ENCODE results near the gene KNSTRN. TPM values are rescaled to one million over a fixed set of nuclear protein-coding genes. Genes with fewer than 3 reads are reported as not detected.

KNSTRN gene, protein sequence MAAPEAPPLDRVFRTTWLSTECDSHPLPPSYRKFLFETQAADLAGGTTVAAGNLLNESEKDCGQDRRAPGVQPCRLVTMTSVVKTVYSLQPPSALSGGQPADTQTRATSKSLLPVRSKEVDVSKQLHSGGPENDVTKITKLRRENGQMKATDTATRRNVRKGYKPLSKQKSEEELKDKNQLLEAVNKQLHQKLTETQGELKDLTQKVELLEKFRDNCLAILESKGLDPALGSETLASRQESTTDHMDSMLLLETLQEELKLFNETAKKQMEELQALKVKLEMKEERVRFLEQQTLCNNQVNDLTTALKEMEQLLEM
- total RNA-seq (2012; rRNA removed) = 73.5 and 73.6 TPM in 2 replicates
- polyA plus RNA-seq (2012; rRNA removed) = 31.2 and 33.1 TPM in 2 replicates
- 8.8 and 11.8 TPM in 2 replicates for polyA plus RNA-seq (2012; cell fraction: cytosol; rRNA removed)
- 4.1 and 22.6 TPM in 2 replicates for polyA plus RNA-seq (2012; cell fraction: nucleus; rRNA removed; ENCODE audit: low replicate concordance)
- Bru-seq, nascent RNA = percentile 74 among the genes with signal in this experiment
- percentile 81 among the genes with signal in this experiment for BruChase-seq, experiment 1, labeled RNA remaining after a 6-hour chase
- BruChase-seq, experiment 2, labeled RNA remaining after a 2-hour chase = percentile 81 among the genes with signal in this experiment
- long read RNA-seq, transcript KNSTRN-201 (9 exons, 1,714 nt) = major isoform, 22 of 27 reads
- long read RNA-seq, partial matches to known transcripts = 2 of 27 reads
- long read RNA-seq, other reads (novel, unspliced or antisense) = 1 of 27 reads

- H2AK9ac ChIP-seq (replicated peaks; ENCODE audit: low read depth, low read length, poor library complexity) = peak within 1 kb of the TSS; percentile 62
- H2AFZ ChIP-seq (replicated peaks; ENCODE audit: low read length, poor library complexity) = peak within 1 kb of the TSS; percentile 97
- TSS peak; percentile 51 for BruUV-seq (replicated peaks)
- peak within 1 kb of the TSS; percentile 93 for H3K14ac ChIP-seq (replicated peaks; ENCODE audit: low read depth, low read length)
- 8% methylated on average over 10 of the region's 57 CpGs; no CpG with 5 or more reads in 1 of the 2 experiments for WGBS, 2 experiments (ENCODE audit: extremely low coverage in 2 of 2, insufficient read length in 1 of 2)
- H2AK5ac ChIP-seq (ENCODE audit: low read depth, low read length) = peak within 1 kb of the TSS; percentile 88
- peak within 1 kb of the TSS; percentile 76 for H3K9ac ChIP-seq (ENCODE audit: low read depth, low read length)
- peak within 1 kb of the TSS; percentile 94 for H3K18ac ChIP-seq (ENCODE audit: low read depth, low read length)
- in situ Hi-C loops (cut with MboI; ENCODE audit: low sequenced_read_pairs) = no loop called here
- peak; percentile 91 for ATAC-seq (ENCODE audit: low read depth)
- peak within 1 kb of the TSS; percentile 76 for H3K4me3 ChIP-seq (ENCODE audit: insufficient read depth, low read depth, low read length)
- H3K4ac ChIP-seq (ENCODE audit: low read depth, low read length) = peak within 1 kb of the TSS; percentile 97
- peak within 1 kb of the TSS; percentile 98 to 100 for H4K8ac ChIP-seq (ENCODE audit: low read depth in 2 of 2, low read length in 2 of 2)
- peaks cover 9% of the 10 kb centered on the region for H3K36me3 ChIP-seq (ENCODE audit: control insufficient read depth, insufficient read depth, low read length)
- H3K9me1 ChIP-seq (ENCODE audit: insufficient read depth, low read length) = peaks cover 14% of the 10 kb centered on the region; the same call in 1 of the 2 replicates
- ChIA-PET CTCF (interaction anchor here (0.8 kb wide), 1 partner anchor 45 kb away, joined by 3 read pairs; no protein-coding TSS in a partner anchor), POLR2A (ENCODE audit: unreplicated experiment) (interaction anchor here (0.5 to 0.6 kb wide), 3 partner anchors 27 to 61 kb away, joined by 3 to 9 read pairs (median 3); no protein-coding TSS in a partner anchor)
- H2BK5ac ChIP-seq (ENCODE audit: low read depth, low read length, poor library complexity, severe bottlenecking) = peak within 1 kb of the TSS; percentile 80
- H3K23ac ChIP-seq (ENCODE audit: low read depth, low read length) = peak within 1 kb of the TSS; percentile 39
- intact Hi-C loops (cut with micrococcal nuclease) = loop anchor here (2.0 kb wide), 2 partner anchors 22 to 56 kb away; partner anchors contain the start of gene IVD
- H4K5ac ChIP-seq (ENCODE audit: low read depth, low read length) = peak within 1 kb of the TSS; percentile 100
- no peaks in the 10 kb centered on the region for H4K20me1 ChIP-seq (ENCODE audit: insufficient read depth, low read length)
- H3K56ac ChIP-seq (ENCODE audit: extremely low read depth, insufficient read depth, low read length) = peak within 1 kb of the TSS; percentile 50
- peak within 1 kb of the TSS; percentile 92 for H4K91ac ChIP-seq (ENCODE audit: insufficient read depth, low read depth, low read length)
- H2BK20ac ChIP-seq (ENCODE audit: low read depth, low read length) = peak within 1 kb of the TSS; percentile 99
- H3K79me1 ChIP-seq (ENCODE audit: low read depth in 1 of 2, low read length in 2 of 2) = peaks cover 25 to 48% of the 10 kb centered on the region in 2 experiments
- no peaks in the 10 kb centered on the region for H3K27me3 ChIP-seq (ENCODE audit: control insufficient read depth, insufficient read depth, low read length)
- peak within 1 kb of the TSS; percentile 99 for H2BK15ac ChIP-seq (ENCODE audit: low read depth, low read length)
- H3K9me3 ChIP-seq (ENCODE audit: control insufficient read depth, insufficient read depth, low read length) = no peaks in the 10 kb centered on the region
- H2BK120ac ChIP-seq (ENCODE audit: low read depth, low read length) = peak within 1 kb of the TSS; percentile 98
- peak within 1 kb of the TSS; percentile 76 for H3K27ac ChIP-seq (ENCODE audit: insufficient read depth, low read length)
- TF ChIP-seq USF2 (IDR thresholded peaks at IDR 0.05; ENCODE audit: low read depth, low read length) (no peak), ELK1 (IDR thresholded peaks at IDR 0.05; ENCODE audit: borderline replicate concordance, low read depth, low read length) (no peak), NFE2L2 (IDR thresholded peaks at IDR 0.05; ENCODE audit: low read depth, low read length) (no peak), CEBPB (IDR thresholded peaks at IDR 0.05; ENCODE audit: low read depth, low read length) (0 out of 2 replicates have a peak, but pooled peaks have one; percentile 9), MXI1 (IDR thresholded peaks at IDR 0.05; ENCODE audit: borderline replicate concordance, low read depth, low read length) (peak; percentile 62; the same call in 1 of the 2 replicates), RCOR1 (IDR thresholded peaks at IDR 0.05; ENCODE audit: insufficient replicate concordance, low read length) (no peak), RFX5 (IDR thresholded peaks at IDR 0.05; ENCODE audit: low read depth, low read length) (no peak), POLR2A (IDR thresholded peaks at IDR 0.05; ENCODE audit: low read depth, low read length) (peak; percentile 62; the same call in 1 of the 2 replicates), FOS (IDR thresholded peaks at IDR 0.05; ENCODE audit: low read depth, low read length) (no peak), MAZ (IDR thresholded peaks at IDR 0.05; ENCODE audit: borderline replicate concordance, low read depth, low read length) (peak; percentile 49; the same call in 1 of the 2 replicates)
- H3K4me1 ChIP-seq (ENCODE audit: control insufficient read depth, insufficient read depth, low read length) = peaks cover 4% of the 10 kb centered on the region
- dilution Hi-C loops (cut with HindIII; ENCODE audit: low sequenced_read_pairs, unreplicated experiment) = no loop called here
- DNase-seq = peak; percentile 93
- peak within 1 kb of the TSS; percentile 97 for H3K4me2 ChIP-seq (ENCODE audit: low read depth, low read length)
These were observed at the start of gene KNSTRN for GRCh38 chr15:40382580-40383456. Gene KNSTRN (plus strand): TSS chr15:40382721. CDS start chr15:40382836, 115 bp downstream.
